Astrocyte (in vitro differentiated cells and primary cell): ENCODE results near the gene IDH2. TPM values are rescaled to one million over a fixed set of nuclear protein-coding genes. Genes with fewer than 3 reads are reported as not detected.

Experiments
- DNase-seq: peaks from one replicate; pipeline ENCODE4 v3.0.0-alpha.2; 2010; ENCODE audit warnings: low read depth
- FAIRE-seq: peaks from 2 replicates; lab custom pipeline; 2011; peaks lifted over from hg19 to GRCh38; lab: Jason Lieb, UNC
- H2AFZ ChIP-seq: 2 replicates; pipeline ENCODE4 v1.6.0; 2012; ENCODE audit warnings: low read depth, low read length, inconsistent platforms
- H3K27ac ChIP-seq: 2 replicates; pipeline ENCODE4 v1.5.1; 2011; ENCODE audit warnings: low read depth, low read length, inconsistent platforms
- H3K27me3 ChIP-seq: 2 replicates; pipeline ENCODE4 v1.6.0; 2011; ENCODE audit warnings: low read length, inconsistent platforms; ENCODE audit not compliant: insufficient read depth
- H3K36me3 ChIP-seq: 2 replicates; pipeline ENCODE4 v1.5.1; 2011; ENCODE audit warnings: low read length, inconsistent platforms; ENCODE audit not compliant: insufficient read depth
- H3K4me1 ChIP-seq: 2 replicates; pipeline ENCODE4 v1.5.1; 2011; ENCODE audit warnings: low read length, inconsistent platforms; ENCODE audit not compliant: insufficient read depth
- H3K4me2 ChIP-seq: 2 replicates; pipeline ENCODE4 v1.6.0; 2012; ENCODE audit warnings: low read length, inconsistent platforms
- H3K4me3 ChIP-seq: 2 replicates; pipeline ENCODE4 v1.5.1; 2011; ENCODE audit warnings: low read depth, mild to moderate bottlenecking, low read length, inconsistent platforms; ENCODE audit not compliant: insufficient read depth
- H3K79me2 ChIP-seq: 2 replicates; pipeline ENCODE4 v1.6.0; 2012; ENCODE audit warnings: mild to moderate bottlenecking, low read length, inconsistent platforms; ENCODE audit not compliant: insufficient read depth
- H3K9ac ChIP-seq: 2 replicates; pipeline ENCODE4 v1.6.0; 2012; ENCODE audit warnings: mild to moderate bottlenecking, low read length, inconsistent platforms
- H3K9me3 ChIP-seq: 2 replicates; pipeline ENCODE4 v1.5.1; 2012; ENCODE audit warnings: low read depth, mild to moderate bottlenecking, low read length, inconsistent platforms; ENCODE audit not compliant: insufficient read depth
- H4K20me1 ChIP-seq: 2 replicates; pipeline ENCODE4 v1.6.0; 2012; ENCODE audit warnings: low read length, inconsistent platforms; ENCODE audit not compliant: insufficient read depth
- H3K27ac Mint-ChIP-seq: one replicate; pipeline ENCODE4 v1.8.0; 2021; ENCODE audit warnings: mild to moderate bottlenecking, mixed read lengths; ENCODE audit not compliant: unreplicated experiment
- H3K27me3 Mint-ChIP-seq: one replicate; pipeline ENCODE4 v1.8.0; 2021; ENCODE audit warnings: low read depth, mixed read lengths; ENCODE audit not compliant: unreplicated experiment
- H3K36me3 Mint-ChIP-seq: one replicate; pipeline ENCODE4 v1.8.0; 2021; ENCODE audit warnings: low read depth, mixed read lengths; ENCODE audit not compliant: unreplicated experiment
- H3K4me1 Mint-ChIP-seq: one replicate; pipeline ENCODE4 v1.8.0; 2021; ENCODE audit warnings: low read depth, mixed read lengths; ENCODE audit not compliant: unreplicated experiment
- H3K4me3 Mint-ChIP-seq: one replicate; pipeline ENCODE4 v1.8.0; 2021; ENCODE audit warnings: mild to moderate bottlenecking, moderate library complexity, mixed read lengths; ENCODE audit not compliant: unreplicated experiment
- H3K9me3 Mint-ChIP-seq: one replicate; pipeline ENCODE4 v1.8.0; 2021; ENCODE audit warnings: mild to moderate bottlenecking, mixed read lengths; ENCODE audit not compliant: unreplicated experiment
- EZH2 ChIP-seq: IDR thresholded peaks from 2 replicates; pipeline ENCODE4 v1.6.1; 2012; ENCODE audit warnings: mild to moderate bottlenecking, low read length, inconsistent platforms; ENCODE audit not compliant: insufficient read depth
- total RNA-seq: library from RNA; stranded (reverse); gene quantifications from 2 replicates; pipeline ENCODE4 v1.2.1, GENCODE V29; 2021
- TF ChIP-seq, protein P1 (sequence below): IDR thresholded peaks from 2 replicates; pipeline ENCODE4 v1.5.1; 2011; ENCODE audit warnings: low read depth, mild to moderate bottlenecking, inconsistent platforms, low read length, moderate library complexity; ENCODE audit not compliant: insufficient read depth

The IDH2 gene
- total RNA-seq, 1 donor from 2014 or later = 76.6 TPM

GRCh38 chr15:90035840-90036230, 66.4 kb downstream of the IDH2 start:
- Histone ChIP-seq H3K4me1 (peaks cover 40% of the 10 kb centered on the region), H2AFZ (peak overlapping the region; percentile 5), H3K4me2 (peak overlapping the region; percentile 55), H3K4me3 (no peak overlapping the region), H3K36me3 (no peaks in the 10 kb centered on the region), H3K9me3 (no peaks in the 10 kb centered on the region), H4K20me1 (peaks cover 32% of the 10 kb centered on the region), H3K9ac (no peak overlapping the region), H3K27ac (no peak overlapping the region), H3K27me3 (no peaks in the 10 kb centered on the region), H3K79me2 (peaks cover 48% of the 10 kb centered on the region)
- no peaks in the 10 kb centered on the region for H3K27me3 Mint-ChIP-seq
- DNase-seq (no peak), FAIRE-seq (no peak)
- H3K4me1 Mint-ChIP-seq = peaks cover 42% of the 10 kb centered on the region
- H3K4me3 Mint-ChIP-seq = peak overlapping the region; percentile 62
- no peaks in the 10 kb centered on the region for H3K36me3 Mint-ChIP-seq
- H3K9me3 Mint-ChIP-seq = no peaks in the 10 kb centered on the region
- H3K27ac Mint-ChIP-seq = peak overlapping the region; percentile 86
- TF ChIP-seq EZH2 = no peak
- TF ChIP-seq, protein P1, sequence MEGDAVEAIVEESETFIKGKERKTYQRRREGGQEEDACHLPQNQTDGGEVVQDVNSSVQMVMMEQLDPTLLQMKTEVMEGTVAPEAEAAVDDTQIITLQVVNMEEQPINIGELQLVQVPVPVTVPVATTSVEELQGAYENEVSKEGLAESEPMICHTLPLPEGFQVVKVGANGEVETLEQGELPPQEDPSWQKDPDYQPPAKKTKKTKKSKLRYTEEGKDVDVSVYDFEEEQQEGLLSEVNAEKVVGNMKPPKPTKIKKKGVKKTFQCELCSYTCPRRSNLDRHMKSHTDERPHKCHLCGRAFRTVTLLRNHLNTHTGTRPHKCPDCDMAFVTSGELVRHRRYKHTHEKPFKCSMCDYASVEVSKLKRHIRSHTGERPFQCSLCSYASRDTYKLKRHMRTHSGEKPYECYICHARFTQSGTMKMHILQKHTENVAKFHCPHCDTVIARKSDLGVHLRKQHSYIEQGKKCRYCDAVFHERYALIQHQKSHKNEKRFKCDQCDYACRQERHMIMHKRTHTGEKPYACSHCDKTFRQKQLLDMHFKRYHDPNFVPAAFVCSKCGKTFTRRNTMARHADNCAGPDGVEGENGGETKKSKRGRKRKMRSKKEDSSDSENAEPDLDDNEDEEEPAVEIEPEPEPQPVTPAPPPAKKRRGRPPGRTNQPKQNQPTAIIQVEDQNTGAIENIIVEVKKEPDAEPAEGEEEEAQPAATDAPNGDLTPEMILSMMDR = no peak

DNA sequence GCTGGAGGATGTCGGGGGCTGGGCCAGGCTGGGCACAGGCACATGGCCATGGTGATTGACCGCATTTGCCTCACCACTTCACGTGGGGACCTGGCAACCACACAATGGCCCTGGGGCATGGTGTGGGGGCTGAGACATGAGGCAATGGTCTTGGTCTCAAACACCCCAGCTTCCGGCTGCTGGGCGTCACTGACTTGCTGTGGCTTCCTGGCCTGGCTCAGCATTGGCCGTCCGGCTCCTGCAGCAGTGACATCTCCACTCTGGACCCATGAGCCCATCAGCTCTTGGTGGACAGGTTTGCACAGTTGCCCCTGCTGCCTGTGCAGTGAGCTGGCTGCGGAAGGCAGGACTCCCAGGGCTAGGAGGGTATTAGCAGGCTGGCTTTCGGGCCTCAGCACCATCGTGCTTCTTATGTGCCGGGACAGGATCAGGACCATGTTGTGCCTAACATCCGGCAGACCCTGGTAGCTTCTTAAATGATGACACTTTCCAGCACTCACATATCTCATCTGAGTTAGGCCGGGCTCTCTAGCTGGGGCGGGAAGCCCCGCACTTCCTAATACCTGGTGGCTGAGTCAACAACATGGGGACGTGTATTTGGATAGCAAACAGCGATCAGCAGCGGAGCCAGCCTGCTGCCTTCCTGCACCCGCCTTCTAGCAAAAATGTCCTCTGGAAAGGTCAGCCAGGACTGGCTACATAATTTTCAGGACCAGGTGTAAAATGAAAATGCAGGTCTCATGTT, 67.0 kb downstream of the IDH2 start:
- H3K4me3 Mint-ChIP-seq = peak overlapping the region; percentile 62
- no peaks in the 10 kb centered on the region for H3K27me3 ChIP-seq
- DNase-seq = peak; percentile 70
- no peak for FAIRE-seq
- no peak overlapping the region for H3K4me3 ChIP-seq
- TF ChIP-seq, protein P1 = no peak
- no peak for TF ChIP-seq EZH2
- peak overlapping the region; percentile 55 for H3K4me2 ChIP-seq
- peaks cover 41% of the 10 kb centered on the region for H3K4me1 Mint-ChIP-seq
- peaks cover 48% of the 10 kb centered on the region for H3K79me2 ChIP-seq
- H3K36me3 ChIP-seq = no peaks in the 10 kb centered on the region
- no peaks in the 10 kb centered on the region for H3K36me3 Mint-ChIP-seq
- H4K20me1 ChIP-seq = peaks cover 32% of the 10 kb centered on the region
- H3K9me3 ChIP-seq = no peaks in the 10 kb centered on the region
- peak overlapping the region; percentile 14 for H3K9ac ChIP-seq
- H2AFZ ChIP-seq = peak overlapping the region; percentile 13
- no peaks in the 10 kb centered on the region for H3K9me3 Mint-ChIP-seq
- peak overlapping the region; percentile 86 for H3K27ac Mint-ChIP-seq
- peak overlapping the region; percentile 49 for H3K27ac ChIP-seq
- H3K27me3 Mint-ChIP-seq = no peaks in the 10 kb centered on the region
- H3K4me1 ChIP-seq = peaks cover 40% of the 10 kb centered on the region

GRCh38 chr15:90033448-90033847, 68.8 kb downstream of the IDH2 start:
- no peaks in the 10 kb centered on the region for H3K27me3 Mint-ChIP-seq
- no peak for TF ChIP-seq EZH2
- TF ChIP-seq, protein P1 = no peak
- DNase-seq (no peak), FAIRE-seq (no peak)
- Histone ChIP-seq H4K20me1 (peaks cover 32% of the 10 kb centered on the region), H3K4me2 (no peak overlapping the region), H3K9me3 (no peaks in the 10 kb centered on the region), H3K27ac (no peak overlapping the region), H3K79me2 (peaks cover 49% of the 10 kb centered on the region), H3K4me1 (peaks cover 40% of the 10 kb centered on the region), H3K27me3 (no peaks in the 10 kb centered on the region), H3K36me3 (no peaks in the 10 kb centered on the region), H3K4me3 (no peak overlapping the region), H3K9ac (no peak overlapping the region), H2AFZ (no peak overlapping the region)
- H3K9me3 Mint-ChIP-seq = no peaks in the 10 kb centered on the region
- peaks cover 2% of the 10 kb centered on the region for H3K36me3 Mint-ChIP-seq
- no peak overlapping the region for H3K4me3 Mint-ChIP-seq
- no peak overlapping the region for H3K27ac Mint-ChIP-seq
- peaks cover 40% of the 10 kb centered on the region for H3K4me1 Mint-ChIP-seq
